GM18526 (cell line): ENCODE measurements around the gene NUDT9.

ENCODE experiments used
- POLR2A ChIP-seq: IDR thresholded peaks from 3 replicates; pipeline ENCODE4 v1.6.1; 2011; ENCODE audit not compliant: insufficient read length; ENCODE audit errors: extremely low read depth

NUDT9 gene

DNA sequence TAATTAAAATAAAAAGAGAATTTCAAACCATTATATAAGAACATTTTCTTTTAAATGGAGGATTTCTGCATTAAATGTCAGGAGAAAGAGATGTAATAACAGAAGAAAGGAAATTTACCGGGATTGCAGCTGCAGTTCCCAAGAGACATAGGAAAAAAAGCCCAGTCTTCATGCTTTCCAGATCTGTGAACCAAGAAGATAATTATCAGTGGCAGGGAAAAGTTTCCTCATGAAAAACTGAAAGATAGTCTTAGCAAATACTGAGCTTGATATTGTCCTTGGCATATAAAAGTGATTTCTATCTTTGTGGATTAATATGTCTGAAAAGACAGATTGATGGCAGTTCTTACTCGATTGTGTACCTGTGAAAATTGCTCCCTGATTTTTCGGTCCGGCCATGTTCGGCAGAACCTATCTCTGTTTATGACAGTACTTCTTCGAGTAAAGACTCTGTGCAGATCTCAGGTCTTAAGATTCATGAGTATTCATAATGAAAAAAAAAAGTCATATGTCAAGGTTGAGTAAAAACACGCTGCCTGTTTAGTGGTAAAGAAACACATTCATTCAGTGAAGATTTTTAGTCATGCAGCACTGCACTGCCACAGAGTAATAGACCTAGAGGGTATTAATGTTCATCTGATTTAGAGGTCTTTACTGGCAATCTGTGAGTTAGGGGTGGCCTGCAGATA is 77.2 kb downstream of the NUDT9 start:
- no peak for TF ChIP-seq POLR2A

GRCh38 chr4:87500092-87500462 is 77.7 kb downstream of the NUDT9 start:
- TF ChIP-seq POLR2A = no peak

DNA sequence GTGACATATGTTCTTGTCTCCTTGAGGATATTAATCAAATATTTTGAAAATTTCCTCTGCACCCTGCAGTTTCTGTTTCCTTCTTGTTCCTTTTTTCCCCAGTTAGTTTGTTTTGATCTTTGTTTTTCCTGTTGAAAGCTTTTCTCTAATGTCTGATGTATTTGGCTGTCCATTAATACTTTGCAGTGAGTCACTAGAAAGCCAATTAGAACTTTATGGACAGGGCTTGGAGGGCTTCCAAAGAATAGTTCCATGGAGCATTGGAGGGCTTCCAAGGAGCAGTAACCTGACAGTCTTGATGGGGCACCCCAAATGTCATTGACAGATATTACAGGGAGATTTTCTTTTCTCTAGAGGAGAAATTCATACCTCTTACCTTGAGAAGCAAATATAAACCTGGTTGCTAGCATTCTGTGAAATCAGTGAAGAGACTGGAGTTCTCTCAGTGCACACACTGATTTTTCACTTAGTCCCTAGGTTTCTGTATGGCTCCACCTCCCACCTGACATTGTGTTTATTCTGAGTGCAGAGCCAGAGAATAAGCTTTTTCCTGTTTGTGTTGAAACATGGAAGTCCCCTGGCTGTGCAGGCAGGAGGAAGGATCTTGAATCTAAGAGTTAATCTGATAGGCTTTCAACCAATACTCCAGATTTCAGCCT is 80.3 kb downstream of the NUDT9 start:
- no peak for TF ChIP-seq POLR2A

GRCh38 chr4:87505862-87506261 is 83.5 kb downstream of the NUDT9 start:
- TF ChIP-seq POLR2A = no peak

GRCh38 chr4:87506974-87507701 is 84.8 kb downstream of the NUDT9 start:
- no peak for TF ChIP-seq POLR2A
